GM10266 (cell line): ENCODE measurements around the gene C8B.

Experiments used
- DNase-seq: peaks from one replicate; pipeline ENCODE4 v3.0.0; 2012; ENCODE audit errors: extremely low spot score
- CTCF ChIP-seq: IDR thresholded peaks from 2 replicates; pipeline ENCODE4 v1.5.1; 2012; ENCODE audit warnings: mild to moderate bottlenecking, low read depth; ENCODE audit not compliant: control insufficient read depth, insufficient read depth; ENCODE audit errors: missing control alignments

The C8B gene

GRCh38 chr1:56952501-56952900 is 13.3 kb downstream of the C8B start:
- no peak for DNase-seq
- TF ChIP-seq CTCF: no peak

- no peak for DNase-seq
- TF ChIP-seq CTCF: no peak
These were observed 17.3 kb downstream of the C8B start for GRCh38 chr1:56948403-56949023.

GRCh38 chr1:56940039-56940438 is 25.8 kb downstream of the C8B start:
- DNase-seq: no peak
- TF ChIP-seq CTCF: no peak

GRCh38 chr1:56939209-56939608 is 26.6 kb downstream of the C8B start:
- DNase-seq: no peak
- no peak for TF ChIP-seq CTCF

- TF ChIP-seq CTCF: no peak
- no peak for DNase-seq
These were observed 27.2 kb downstream of the C8B start for GRCh38 chr1:56938646-56939045.

GRCh38 chr1:56934430-56935060 is 31.3 kb downstream of the C8B start:
- DNase-seq: no peak
- TF ChIP-seq CTCF: no peak

GRCh38 chr1:56933606-56934005 is 32.2 kb downstream of the C8B start:
- TF ChIP-seq CTCF: no peak
- DNase-seq: no peak
